Osteocyte (in vitro differentiated cells): Measurements from ENCODE around the gene EMC10. TPM values are rescaled to one million over a fixed set of nuclear protein-coding genes. Genes with fewer than 3 reads are reported as not detected.
A peak's percentile ranks its signal among the peaks of the same experiment; 100 is the strongest.

Experiments
- DNase-seq: peaks from one replicate; pipeline ENCODE4 v3.0.0; 2021; ENCODE audit warnings: mixed read lengths; ENCODE audit not compliant: unreplicated experiment; ENCODE audit errors: extremely low spot score
- H3K27ac Mint-ChIP-seq: one replicate; pipeline ENCODE4 v1.8.0; 2021; ENCODE audit warnings: mild to moderate bottlenecking, mixed read lengths; ENCODE audit not compliant: unreplicated experiment
- H3K27me3 Mint-ChIP-seq: one replicate; pipeline ENCODE4 v1.8.0; 2021; ENCODE audit warnings: mixed read lengths; ENCODE audit not compliant: unreplicated experiment
- H3K36me3 Mint-ChIP-seq: one replicate; pipeline ENCODE4 v1.8.0; 2021; ENCODE audit warnings: mixed read lengths; ENCODE audit not compliant: unreplicated experiment
- H3K4me1 Mint-ChIP-seq: one replicate; pipeline ENCODE4 v1.8.0; 2021; ENCODE audit warnings: mixed read lengths; ENCODE audit not compliant: unreplicated experiment
- H3K4me3 Mint-ChIP-seq: one replicate; pipeline ENCODE4 v1.8.0; 2021; ENCODE audit warnings: mild to moderate bottlenecking, moderate library complexity, mixed read lengths; ENCODE audit not compliant: unreplicated experiment
- H3K9me3 Mint-ChIP-seq: one replicate; pipeline ENCODE4 v1.8.0; 2021; ENCODE audit warnings: mixed read lengths; ENCODE audit not compliant: unreplicated experiment
- total RNA-seq: library from RNA; stranded (reverse); gene quantifications from 2 replicates; pipeline ENCODE4 v1.2.1, GENCODE V29; 2021
- TF ChIP-seq, protein P1 (sequence below): fragments of 200-600 bp; sonication (generic); IDR thresholded peaks from 2 replicates; pipeline ENCODE4 v1.5.0; 2021; ENCODE audit warnings: antibody characterized with exemption, mild to moderate bottlenecking, moderate library complexity

EMC10 gene
- total RNA-seq, 1 donor from 2014 or later = 172 TPM

DNA sequence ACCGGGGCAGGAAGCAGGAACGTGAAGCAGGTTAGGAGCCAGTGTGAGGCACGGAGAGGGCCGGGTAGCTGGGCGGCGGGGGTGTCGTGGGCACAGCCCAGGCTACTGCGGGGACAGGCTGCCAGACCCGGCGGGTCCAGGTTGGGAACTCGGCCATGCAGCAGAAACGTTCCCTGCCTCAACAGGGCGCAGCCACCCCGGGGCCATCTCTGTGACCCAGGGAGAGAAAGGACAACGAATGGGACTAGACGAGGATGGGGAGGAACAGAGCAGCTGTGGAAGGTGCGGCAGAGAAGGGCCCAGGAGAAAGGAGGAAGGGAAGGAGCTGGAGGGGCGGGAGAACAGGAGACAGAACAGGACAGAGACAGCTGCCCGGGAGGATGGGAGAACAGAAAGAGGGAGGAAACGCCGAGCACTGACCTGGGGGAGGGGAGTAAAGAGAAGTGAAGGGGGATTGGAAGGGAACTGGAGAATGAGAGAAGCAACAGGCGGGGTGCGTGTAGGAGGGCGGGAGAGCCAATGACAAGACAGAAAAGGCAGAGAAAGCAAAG lies 13.2 kb downstream of the EMC10 start:
- H3K4me3 Mint-ChIP-seq = no peak overlapping the region

DNA sequence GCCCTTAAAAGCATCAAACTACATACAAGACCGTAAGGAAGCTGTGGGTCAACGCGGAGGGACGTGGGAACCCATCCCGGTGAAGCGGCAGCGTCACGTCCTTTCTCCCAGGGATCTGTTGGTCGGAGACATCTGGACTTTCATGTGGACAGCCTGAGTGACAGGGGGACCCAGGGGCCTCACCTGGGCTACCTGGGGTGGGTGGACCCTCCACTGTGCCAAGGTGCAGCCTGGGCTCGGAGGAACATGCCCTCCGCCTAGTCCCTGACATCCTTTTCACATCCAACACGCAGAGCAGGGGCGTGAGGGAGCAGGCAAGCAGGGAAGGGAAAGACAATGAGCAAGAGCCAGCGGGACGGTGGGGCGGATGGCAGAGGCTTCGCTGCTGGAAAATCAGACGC lies 14.1 kb downstream of the EMC10 start:
- Mint-ChIP-seq H3K27ac (no peak overlapping the region), H3K4me1 (peaks cover 5% of the 10 kb centered on the region), H3K36me3 (peaks cover under 1% of the 10 kb centered on the region), H3K27me3 (peaks cover 40% of the 10 kb centered on the region), H3K4me3 (no peak overlapping the region), H3K9me3 (no peaks in the 10 kb centered on the region)
- TF ChIP-seq, protein P1, sequence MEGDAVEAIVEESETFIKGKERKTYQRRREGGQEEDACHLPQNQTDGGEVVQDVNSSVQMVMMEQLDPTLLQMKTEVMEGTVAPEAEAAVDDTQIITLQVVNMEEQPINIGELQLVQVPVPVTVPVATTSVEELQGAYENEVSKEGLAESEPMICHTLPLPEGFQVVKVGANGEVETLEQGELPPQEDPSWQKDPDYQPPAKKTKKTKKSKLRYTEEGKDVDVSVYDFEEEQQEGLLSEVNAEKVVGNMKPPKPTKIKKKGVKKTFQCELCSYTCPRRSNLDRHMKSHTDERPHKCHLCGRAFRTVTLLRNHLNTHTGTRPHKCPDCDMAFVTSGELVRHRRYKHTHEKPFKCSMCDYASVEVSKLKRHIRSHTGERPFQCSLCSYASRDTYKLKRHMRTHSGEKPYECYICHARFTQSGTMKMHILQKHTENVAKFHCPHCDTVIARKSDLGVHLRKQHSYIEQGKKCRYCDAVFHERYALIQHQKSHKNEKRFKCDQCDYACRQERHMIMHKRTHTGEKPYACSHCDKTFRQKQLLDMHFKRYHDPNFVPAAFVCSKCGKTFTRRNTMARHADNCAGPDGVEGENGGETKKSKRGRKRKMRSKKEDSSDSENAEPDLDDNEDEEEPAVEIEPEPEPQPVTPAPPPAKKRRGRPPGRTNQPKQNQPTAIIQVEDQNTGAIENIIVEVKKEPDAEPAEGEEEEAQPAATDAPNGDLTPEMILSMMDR = no peak
- DNase-seq = no peak

More for the DNA sequence above, 13.2 kb downstream of the EMC10 start:
- Mint-ChIP-seq H3K4me1 (peaks cover 5% of the 10 kb centered on the region), H3K36me3 (peaks cover 8% of the 10 kb centered on the region), H3K27ac (no peak overlapping the region), H3K27me3 (peaks cover 35% of the 10 kb centered on the region), H3K9me3 (no peaks in the 10 kb centered on the region)
- TF ChIP-seq, protein P1 = no peak
- no peak for DNase-seq

DNA sequence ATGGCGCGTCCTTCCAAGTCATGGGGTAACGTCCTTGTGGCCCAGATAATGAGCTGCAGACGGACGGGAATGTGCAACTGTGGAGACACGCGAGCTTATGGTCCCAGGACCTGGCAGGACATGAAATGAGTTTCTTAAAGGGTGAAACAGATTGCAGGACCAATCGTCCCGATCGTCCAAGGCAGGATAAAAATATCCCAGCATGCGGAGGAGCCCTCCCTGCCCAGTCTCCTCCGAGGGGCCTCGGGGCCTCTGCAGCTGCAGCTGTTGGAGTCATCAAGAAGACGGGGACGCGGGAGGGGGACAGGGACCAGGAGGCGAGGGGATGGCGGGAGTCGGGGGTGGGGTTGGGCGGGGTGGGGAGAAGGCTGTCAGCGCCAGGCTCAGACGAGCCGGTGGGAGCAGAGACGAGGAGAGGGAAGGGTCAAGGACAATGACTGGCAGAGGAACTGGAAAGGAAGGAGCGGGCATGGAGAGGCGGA lies 14.7 kb downstream of the EMC10 start:
- peaks cover 5% of the 10 kb centered on the region for H3K4me1 Mint-ChIP-seq
- no peak overlapping the region for H3K27ac Mint-ChIP-seq
- H3K27me3 Mint-ChIP-seq = peaks cover 40% of the 10 kb centered on the region
- DNase-seq = peak; percentile 73
- H3K36me3 Mint-ChIP-seq = no peaks in the 10 kb centered on the region
- TF ChIP-seq, protein P1 = no peak
- no peak overlapping the region for H3K4me3 Mint-ChIP-seq
- no peaks in the 10 kb centered on the region for H3K9me3 Mint-ChIP-seq

DNA sequence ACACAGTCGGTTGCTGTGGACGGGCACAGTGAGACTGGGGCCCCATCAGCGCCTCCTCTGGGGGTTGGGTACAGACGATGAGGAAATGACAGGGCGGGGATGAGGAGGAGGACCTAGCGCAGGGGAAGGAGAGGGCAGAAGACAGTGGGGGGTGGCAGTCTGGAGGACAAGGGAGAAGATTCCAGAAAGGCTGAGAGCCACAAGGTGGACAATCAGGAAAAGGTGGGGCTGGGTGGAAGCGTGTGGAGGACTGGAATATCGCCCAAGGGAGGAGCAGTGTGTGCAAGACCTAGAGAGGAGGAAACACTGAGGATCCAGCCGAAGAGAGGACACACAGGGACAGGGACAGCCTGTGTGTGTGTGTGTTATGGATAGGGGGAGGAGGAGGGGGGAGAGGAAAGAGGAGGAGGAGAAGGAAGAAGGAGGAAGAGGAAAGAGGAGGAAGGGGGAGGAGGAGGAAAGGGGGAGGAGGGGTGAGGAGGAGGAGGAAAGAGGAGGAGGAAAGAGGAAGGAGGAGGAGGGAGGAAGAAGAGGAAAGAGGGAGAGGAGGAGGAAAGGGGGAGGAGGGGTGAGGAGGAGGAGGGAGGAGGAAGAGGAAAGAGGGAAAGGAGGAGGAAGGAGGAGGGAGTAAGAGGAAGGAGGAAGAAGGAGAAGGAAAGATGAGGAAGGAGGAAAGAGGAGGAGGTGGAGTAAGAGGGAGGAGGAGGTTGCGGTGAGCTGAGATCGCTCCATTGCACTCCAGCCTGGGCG lies 16.2 kb downstream of the EMC10 start:
- Mint-ChIP-seq H3K4me3 (no peak overlapping the region), H3K9me3 (no peaks in the 10 kb centered on the region), H3K36me3 (no peaks in the 10 kb centered on the region), H3K27me3 (peaks cover 45% of the 10 kb centered on the region), H3K4me1 (peaks cover 5% of the 10 kb centered on the region), H3K27ac (no peak overlapping the region)
- DNase-seq = no peak
- TF ChIP-seq, protein P1 = no peak

DNA sequence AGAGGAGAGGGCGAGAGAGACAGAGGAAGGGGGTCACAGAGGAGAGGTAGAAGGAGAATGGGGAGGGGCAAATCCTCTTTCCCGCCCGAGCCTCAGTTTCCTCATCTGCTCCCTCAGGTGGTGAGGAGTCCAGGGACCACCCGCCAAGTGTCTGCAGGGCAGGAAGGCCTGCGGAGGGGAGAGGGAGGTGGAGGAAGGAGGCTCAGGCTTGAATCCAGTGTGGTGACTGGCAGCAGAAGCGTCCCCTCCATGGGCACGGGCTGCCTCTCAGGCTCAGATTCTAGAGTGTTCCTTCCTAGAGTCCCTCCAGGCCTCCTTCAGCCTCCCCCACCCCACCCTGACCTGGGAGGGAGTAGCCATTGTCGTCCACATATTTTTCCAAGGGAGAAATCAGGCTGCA lies 16.9 kb downstream of the EMC10 start:
- no peak for DNase-seq
- Mint-ChIP-seq H3K4me1 (peaks cover 5% of the 10 kb centered on the region), H3K9me3 (no peaks in the 10 kb centered on the region), H3K36me3 (no peaks in the 10 kb centered on the region), H3K27ac (no peak overlapping the region), H3K4me3 (no peak overlapping the region), H3K27me3 (peaks cover 40% of the 10 kb centered on the region)
- TF ChIP-seq, protein P1 = no peak
